ENCODE measurements around the gene MGAT5.

MGAT5 gene

GRCh38 chr2:134370655-134371445, 117.0 kb downstream of the MGAT5 start:
- DNase-seq: no peak

- no peak for DNase-seq
Measured at GRCh38 chr2:134372141-134372540, 118.3 kb downstream of the MGAT5 start.

GRCh38 chr2:134372611-134373131, 118.8 kb downstream of the MGAT5 start:
- no peak for DNase-seq

GRCh38 chr2:134375935-134376334, 122.1 kb downstream of the MGAT5 start:
- no peak for DNase-seq

GRCh38 chr2:134377730-134378129, 123.9 kb downstream of the MGAT5 start:
- DNase-seq: no peak

- no peak for DNase-seq
Measured at GRCh38 chr2:134379293-134379692, 125.4 kb downstream of the MGAT5 start.

- no peak for DNase-seq
Measured at GRCh38 chr2:134379722-134380121, 125.8 kb downstream of the MGAT5 start.

GRCh38 chr2:134381141-134381540, 127.3 kb downstream of the MGAT5 start:
- no peak for DNase-seq

- no peak for DNase-seq
Measured at GRCh38 chr2:134384131-134384530, 130.3 kb downstream of the MGAT5 start.

GRCh38 chr2:134385195-134385594, 131.3 kb downstream of the MGAT5 start:
- DNase-seq: no peak

- DNase-seq: no peak
Measured at GRCh38 chr2:134386310-134386709, 132.4 kb downstream of the MGAT5 start.

- no peak for DNase-seq
Measured at GRCh38 chr2:134389381-134389780, 135.5 kb downstream of the MGAT5 start.

- DNase-seq: no peak
Measured at GRCh38 chr2:134391751-134392160, 137.9 kb downstream of the MGAT5 start.

GRCh38 chr2:134392442-134393074, 138.7 kb downstream of the MGAT5 start:
- DNase-seq: no peak

- no peak for DNase-seq
Measured at GRCh38 chr2:134393075-134393461, 139.2 kb downstream of the MGAT5 start.

GRCh38 chr2:134395779-134396178, 141.9 kb downstream of the MGAT5 start:
- DNase-seq: no peak

GRCh38 chr2:134396493-134396892, 142.6 kb downstream of the MGAT5 start:
- DNase-seq: no peak

- no peak for DNase-seq
Measured at GRCh38 chr2:134397146-134397896, 143.4 kb downstream of the MGAT5 start.

GRCh38 chr2:134398300-134398699, 144.4 kb downstream of the MGAT5 start:
- no peak for DNase-seq

GRCh38 chr2:134399096-134399495, 145.2 kb downstream of the MGAT5 start:
- DNase-seq: no peak

- no peak for DNase-seq
Measured at GRCh38 chr2:134401081-134401497, 147.2 kb downstream of the MGAT5 start.

- DNase-seq: no peak
Measured at GRCh38 chr2:134401789-134402188, 147.9 kb downstream of the MGAT5 start.

GRCh38 chr2:134402410-134402809, 148.5 kb downstream of the MGAT5 start:
- no peak for DNase-seq

Data from activated CD8-positive, alpha-beta memory T cell treated with anti-CD3 and anti-CD28 coated beads, Interleukin-2, amount 50 U/mL, for 4 hours (primary cell).